HEK293 (cell line): Measurements from ENCODE around the gene S100A12.

Experiments used
- CTCF ChIA-PET: fragments of 350-600 bp; formaldehyde crosslinking; extraction: SDS; loops from one replicate; lab custom pipeline; 2021; ENCODE audit warnings: antibody characterized with exemption; lab: Yijun Ruan, JAX
- POLR2A ChIA-PET: fragments of 300-600 bp; formaldehyde crosslinking; extraction: SDS; loops from one replicate; lab custom pipeline; 2020; ENCODE audit warnings: antibody characterized with exemption, inconsistent platforms; lab: Yijun Ruan, JAX
- H3K27ac ChIP-seq: fragments of 200-500 bp; sonication (Bioruptor generic); 2 replicates; pipeline ENCODE4 v1.5.1; 2014; ENCODE audit warnings: low read depth, low read length, control low read depth, inconsistent platforms; ENCODE audit errors: extremely low read depth
- H3K36me3 ChIP-seq, 2 experiments: fragments of 200-500 bp in 1 of 2; sonication (Bioruptor generic) in 1 of 2; 1 replicate in 1 of 2; 2 replicates in 1 of 2; pipeline ENCODE4 v1.5.1; 2014 to 2017; ENCODE audit warnings: inconsistent platforms in 2 of 2, low read length in 2 of 2; ENCODE audit not compliant: control insufficient read depth in 2 of 2, insufficient read depth in 1 of 2
- H3K4me1 ChIP-seq: fragments of 200-500 bp; sonication (Bioruptor generic); 2 replicates; pipeline ENCODE4 v1.5.1; 2014; ENCODE audit warnings: mild to moderate bottlenecking, low read length, inconsistent platforms; ENCODE audit not compliant: control insufficient read depth, insufficient read depth
- H3K4me3 ChIP-seq: 2 replicates; pipeline ENCODE4 v1.5.1; 2011; ENCODE audit warnings: low read depth, mild to moderate bottlenecking, control low read depth, low read length, moderate library complexity
- H3K9me3 ChIP-seq: fragments of 200-500 bp; sonication (Bioruptor generic); 2 replicates; pipeline ENCODE4 v1.5.1; 2014; ENCODE audit warnings: low read depth, low read length, inconsistent platforms; ENCODE audit not compliant: control insufficient read depth, insufficient read depth
- GLI2 ChIP-seq: fragments of 450-650 bp; formaldehyde crosslinking; IDR thresholded peaks from 2 replicates; pipeline ENCODE4; 2017; ENCODE audit warnings: missing biosample characterization, missing genetic modification characterization, low read depth, borderline replicate concordance
- HOXC10 ChIP-seq: sonication (generic); formaldehyde crosslinking; IDR thresholded peaks from 2 replicates; pipeline ENCODE4 v1.8.1; 2023; ENCODE audit warnings: mild to moderate bottlenecking, missing genetic modification reagents
- PRDM1 ChIP-seq: fragments of 450-650 bp; formaldehyde crosslinking; IDR thresholded peaks from 2 replicates; pipeline ENCODE4; 2016; ENCODE audit warnings: missing biosample characterization, missing genetic modification characterization
- RBAK ChIP-seq: fragments of 450-650 bp; formaldehyde crosslinking; IDR thresholded peaks from 2 replicates; pipeline ENCODE4 v1.5.1; 2016; ENCODE audit warnings: missing biosample characterization, missing genetic modification characterization
- SALL2 ChIP-seq: fragments of 450-650 bp; formaldehyde crosslinking; IDR thresholded peaks from 2 replicates; pipeline ENCODE4 v1.5.0; 2017; ENCODE audit warnings: missing biosample characterization, mild to moderate bottlenecking, missing genetic modification characterization, borderline replicate concordance
- SCRT2 ChIP-seq: fragments of 450-650 bp; formaldehyde crosslinking; IDR thresholded peaks from 2 replicates; pipeline ENCODE4 v1.5.1; 2016; ENCODE audit warnings: missing biosample characterization, missing genetic modification characterization
- TRIM28 ChIP-seq: IDR thresholded peaks from 2 replicates; pipeline ENCODE4 v1.6.1; 2011; ENCODE audit warnings: low read length, control low read depth, borderline replicate concordance
- ZBTB20 ChIP-seq: fragments of 450-650 bp; formaldehyde crosslinking; IDR thresholded peaks from 2 replicates; pipeline ENCODE4 v1.5.1; 2016; ENCODE audit warnings: missing biosample characterization, missing genetic modification characterization
- ZBTB44 ChIP-seq: fragments of 450-650 bp; IDR thresholded peaks from 2 replicates; pipeline ENCODE4 v1.5.1; 2018; ENCODE audit warnings: missing biosample characterization, mild to moderate bottlenecking, missing genetic modification characterization
- ZFP37 ChIP-seq: fragments of 450-650 bp; formaldehyde crosslinking; IDR thresholded peaks from 2 replicates; pipeline ENCODE4 v1.5.1; 2016; ENCODE audit warnings: missing biosample characterization, missing genetic modification characterization
- ZFP69B ChIP-seq: fragments of 450-650 bp; formaldehyde crosslinking; IDR thresholded peaks from 2 replicates; pipeline ENCODE4 v1.5.1; 2016; ENCODE audit warnings: missing biosample characterization, missing genetic modification characterization
- ZNF121 ChIP-seq: fragments of 450-650 bp; formaldehyde crosslinking; IDR thresholded peaks from 2 replicates; pipeline ENCODE4 v1.5.1; 2016; ENCODE audit warnings: missing biosample characterization, missing genetic modification characterization
- ZNF157 ChIP-seq: fragments of 450-650 bp; formaldehyde crosslinking; IDR thresholded peaks from 2 replicates; pipeline ENCODE4 v1.5.1; 2016; ENCODE audit warnings: missing biosample characterization, missing genetic modification characterization
- ZNF169 ChIP-seq: fragments of 450-650 bp; formaldehyde crosslinking; IDR thresholded peaks from 2 replicates; pipeline ENCODE4 v1.5.1; 2016; ENCODE audit warnings: missing biosample characterization, missing genetic modification characterization
- ZNF311 ChIP-seq: fragments of 450-650 bp; formaldehyde crosslinking; IDR thresholded peaks from 2 replicates; pipeline ENCODE4 v1.5.1; 2017; ENCODE audit warnings: missing biosample characterization, missing genetic modification characterization, borderline replicate concordance
- ZNF645 ChIP-seq: fragments of 450-650 bp; formaldehyde crosslinking; IDR thresholded peaks from 2 replicates; pipeline ENCODE4; 2016; ENCODE audit warnings: missing biosample characterization, missing genetic modification characterization
- ZNF792 ChIP-seq: fragments of 450-650 bp; formaldehyde crosslinking; IDR thresholded peaks from 2 replicates; pipeline ENCODE4 v1.5.1; 2016; ENCODE audit warnings: missing biosample characterization, missing genetic modification characterization
- TF ChIP-seq, protein P1 (sequence below): fragments of 450-650 bp; formaldehyde crosslinking; conservative IDR thresholded peaks from 2 replicates; pipeline ENCODE4 v1.5.1; 2016; ENCODE audit warnings: low read depth, missing biosample characterization, missing genetic modification characterization
- TF ChIP-seq, protein P2 (sequence below): fragments of 450-650 bp; formaldehyde crosslinking; IDR thresholded peaks from 2 replicates; pipeline ENCODE4 v1.5.1; 2016; ENCODE audit warnings: missing biosample characterization, missing genetic modification characterization

Gene S100A12

DNA sequence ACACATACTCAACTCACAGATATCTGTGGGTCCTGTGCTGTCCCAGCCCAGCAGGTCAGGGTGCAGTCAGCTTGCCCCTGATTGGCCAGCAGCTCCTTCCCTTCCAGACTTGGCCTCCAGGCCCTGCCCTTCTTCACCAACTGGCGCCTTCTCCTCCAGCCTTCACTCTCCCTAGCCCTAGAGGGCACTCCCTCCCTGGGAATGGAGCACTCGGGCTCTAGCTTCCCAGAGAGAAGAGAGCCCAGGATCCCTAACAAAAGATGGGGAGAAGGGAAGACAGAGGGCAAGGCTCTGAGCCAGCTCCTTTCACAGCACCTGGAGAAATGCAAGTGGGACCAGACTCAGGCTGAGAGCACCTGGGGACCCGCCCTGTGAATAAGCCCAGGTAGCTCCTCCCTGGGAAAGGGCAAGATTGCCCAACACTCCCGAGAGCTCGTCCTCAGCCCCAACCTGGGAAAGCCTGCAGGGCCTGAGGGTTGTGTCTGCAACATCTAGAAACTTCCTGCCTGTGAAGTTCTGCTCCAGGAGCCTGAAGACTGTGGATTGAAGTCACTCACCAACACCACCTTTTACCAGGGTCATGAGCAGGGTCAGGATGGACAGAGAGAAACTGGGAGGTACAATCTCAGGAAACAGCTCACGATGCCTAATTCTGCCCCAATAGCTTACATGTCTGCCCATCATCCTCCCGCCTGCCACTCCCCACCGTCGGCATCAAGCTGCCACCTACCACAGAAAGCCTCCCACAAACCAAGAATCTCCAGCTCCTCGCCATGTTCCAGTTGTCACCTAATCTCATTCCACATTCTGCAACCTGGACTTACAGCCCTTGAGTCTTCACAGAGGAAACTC lies 26.7 kb downstream of the S100A12 start, which contains the start of gene PGLYRP4:
Gene PGLYRP4 (minus strand): TSS at position 331 of the 852 bp plus-strand sequence. CDS start 909 bp downstream, outside the sequence.
- ChIA-PET CTCF (interaction anchor here (0.6 to 11.6 kb wide), 3 partner anchors 13 to 147 kb away, joined by 3 to 259 read pairs (median 3); no protein-coding TSS in a partner anchor), POLR2A (no interaction called here)
- no peaks in the 10 kb centered on the region for H3K36me3 ChIP-seq
- H3K27ac ChIP-seq, result no peak within 1 kb of the TSS
- no peaks in the 10 kb centered on the region for H3K4me1 ChIP-seq
- H3K4me3 ChIP-seq, result no peak within 1 kb of the TSS
- TF ChIP-seq RBAK (tag by site-specific recombination) (no peak), HOXC10 (CRISPR knock-in tag) (no peak), PRDM1 (tag by site-specific recombination) (no peak), SCRT2 (tag by site-specific recombination) (no peak), GLI2 (no peak), ZNF645 (no peak), TRIM28 (no peak), ZBTB20 (tag by site-specific recombination) (no peak), ZNF121 (tag by site-specific recombination) (no peak), SALL2 (tag by site-specific recombination) (no peak), ZFP69B (tag by site-specific recombination) (no peak), ZNF169 (tag by site-specific recombination) (no peak), ZNF157 (no peak), ZBTB44 (tag by site-specific recombination) (no peak), ZFP37 (tag by site-specific recombination) (no peak), ZNF792 (tag by site-specific recombination) (no peak), ZNF311 (no peak)
- TF ChIP-seq, protein P1, sequence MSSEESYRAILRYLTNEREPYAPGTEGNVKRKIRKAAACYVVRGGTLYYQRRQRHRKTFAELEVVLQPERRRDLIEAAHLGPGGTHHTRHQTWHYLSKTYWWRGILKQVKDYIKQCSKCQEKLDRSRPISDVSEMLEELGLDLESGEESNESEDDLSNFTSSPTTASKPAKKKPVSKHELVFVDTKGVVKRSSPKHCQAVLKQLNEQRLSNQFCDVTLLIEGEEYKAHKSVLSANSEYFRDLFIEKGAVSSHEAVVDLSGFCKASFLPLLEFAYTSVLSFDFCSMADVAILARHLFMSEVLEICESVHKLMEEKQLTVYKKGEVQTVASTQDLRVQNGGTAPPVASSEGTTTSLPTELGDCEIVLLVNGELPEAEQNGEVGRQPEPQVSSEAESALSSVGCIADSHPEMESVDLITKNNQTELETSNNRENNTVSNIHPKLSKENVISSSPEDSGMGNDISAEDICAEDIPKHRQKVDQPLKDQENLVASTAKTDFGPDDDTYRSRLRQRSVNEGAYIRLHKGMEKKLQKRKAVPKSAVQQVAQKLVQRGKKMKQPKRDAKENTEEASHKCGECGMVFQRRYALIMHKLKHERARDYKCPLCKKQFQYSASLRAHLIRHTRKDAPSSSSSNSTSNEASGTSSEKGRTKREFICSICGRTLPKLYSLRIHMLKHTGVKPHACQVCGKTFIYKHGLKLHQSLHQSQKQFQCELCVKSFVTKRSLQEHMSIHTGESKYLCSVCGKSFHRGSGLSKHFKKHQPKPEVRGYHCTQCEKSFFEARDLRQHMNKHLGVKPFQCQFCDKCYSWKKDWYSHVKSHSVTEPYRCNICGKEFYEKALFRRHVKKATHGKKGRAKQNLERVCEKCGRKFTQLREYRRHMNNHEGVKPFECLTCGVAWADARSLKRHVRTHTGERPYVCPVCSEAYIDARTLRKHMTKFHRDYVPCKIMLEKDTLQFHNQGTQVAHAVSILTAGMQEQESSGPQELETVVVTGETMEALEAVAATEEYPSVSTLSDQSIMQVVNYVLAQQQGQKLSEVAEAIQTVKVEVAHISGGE (tag by site-specific recombination), result no peak
- TF ChIP-seq, protein P2, sequence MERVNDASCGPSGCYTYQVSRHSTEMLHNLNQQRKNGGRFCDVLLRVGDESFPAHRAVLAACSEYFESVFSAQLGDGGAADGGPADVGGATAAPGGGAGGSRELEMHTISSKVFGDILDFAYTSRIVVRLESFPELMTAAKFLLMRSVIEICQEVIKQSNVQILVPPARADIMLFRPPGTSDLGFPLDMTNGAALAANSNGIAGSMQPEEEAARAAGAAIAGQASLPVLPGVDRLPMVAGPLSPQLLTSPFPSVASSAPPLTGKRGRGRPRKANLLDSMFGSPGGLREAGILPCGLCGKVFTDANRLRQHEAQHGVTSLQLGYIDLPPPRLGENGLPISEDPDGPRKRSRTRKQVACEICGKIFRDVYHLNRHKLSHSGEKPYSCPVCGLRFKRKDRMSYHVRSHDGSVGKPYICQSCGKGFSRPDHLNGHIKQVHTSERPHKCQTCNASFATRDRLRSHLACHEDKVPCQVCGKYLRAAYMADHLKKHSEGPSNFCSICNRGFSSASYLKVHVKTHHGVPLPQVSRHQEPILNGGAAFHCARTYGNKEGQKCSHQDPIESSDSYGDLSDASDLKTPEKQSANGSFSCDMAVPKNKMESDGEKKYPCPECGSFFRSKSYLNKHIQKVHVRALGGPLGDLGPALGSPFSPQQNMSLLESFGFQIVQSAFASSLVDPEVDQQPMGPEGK, result no peak
- H3K9me3 ChIP-seq, result no peaks in the 10 kb centered on the region
